Urinary bladder (tissue), 4 donors: Measurements from ENCODE around the gene CYLD. TPM values are rescaled to one million over a fixed set of nuclear protein-coding genes. Genes with fewer than 3 reads are reported as not detected.

Source experiments
- DNase-seq: peaks from one replicate; pipeline ENCODE4 v3.0.0-alpha.2; 2015; ENCODE audit errors: extremely low spot score
- H3K27ac ChIP-seq: one replicate; pipeline ENCODE4 v1.5.1; 2013; ENCODE audit warnings: low read depth, mild to moderate bottlenecking, moderate library complexity
- H3K36me3 ChIP-seq: one replicate; pipeline ENCODE4 v1.6.1; 2013; ENCODE audit warnings: mild to moderate bottlenecking, moderate library complexity; ENCODE audit not compliant: insufficient read depth
- H3K4me1 ChIP-seq: one replicate; pipeline ENCODE4 v1.6.1; 2013; ENCODE audit warnings: mild to moderate bottlenecking, moderate library complexity; ENCODE audit not compliant: insufficient read depth
- H3K4me3 ChIP-seq: one replicate; pipeline ENCODE4 v1.5.1; 2013; ENCODE audit warnings: low read depth, low read length
- WGBS: extraction: QIAGEN DNeasy Blood & Tissue Kit; methylation state at CpG from one replicate; pipeline ENCODE4 v1.1.7; 2013; 5-methylcytosine and 5-hydroxymethylcytosine counted together
- polyA plus RNA-seq: library from polyadenylated mRNA; stranded (reverse); fragments of 200-250 nt; gene quantifications from one replicate; pipeline ENCODE4 v1.2.3, GENCODE V29; 2013
- total RNA-seq: library from RNA; depleted of rRNA; stranded (reverse); fragments of >200 nt; gene quantifications from one replicate; pipeline ENCODE4 v1.2.3, GENCODE V29; 2014
- donor health status: healthy with polysubstance abuse.
- donor health status: healthy.

The CYLD gene
- total RNA-seq = 61.3 TPM
- polyA plus RNA-seq = 13.2 TPM

DNA sequence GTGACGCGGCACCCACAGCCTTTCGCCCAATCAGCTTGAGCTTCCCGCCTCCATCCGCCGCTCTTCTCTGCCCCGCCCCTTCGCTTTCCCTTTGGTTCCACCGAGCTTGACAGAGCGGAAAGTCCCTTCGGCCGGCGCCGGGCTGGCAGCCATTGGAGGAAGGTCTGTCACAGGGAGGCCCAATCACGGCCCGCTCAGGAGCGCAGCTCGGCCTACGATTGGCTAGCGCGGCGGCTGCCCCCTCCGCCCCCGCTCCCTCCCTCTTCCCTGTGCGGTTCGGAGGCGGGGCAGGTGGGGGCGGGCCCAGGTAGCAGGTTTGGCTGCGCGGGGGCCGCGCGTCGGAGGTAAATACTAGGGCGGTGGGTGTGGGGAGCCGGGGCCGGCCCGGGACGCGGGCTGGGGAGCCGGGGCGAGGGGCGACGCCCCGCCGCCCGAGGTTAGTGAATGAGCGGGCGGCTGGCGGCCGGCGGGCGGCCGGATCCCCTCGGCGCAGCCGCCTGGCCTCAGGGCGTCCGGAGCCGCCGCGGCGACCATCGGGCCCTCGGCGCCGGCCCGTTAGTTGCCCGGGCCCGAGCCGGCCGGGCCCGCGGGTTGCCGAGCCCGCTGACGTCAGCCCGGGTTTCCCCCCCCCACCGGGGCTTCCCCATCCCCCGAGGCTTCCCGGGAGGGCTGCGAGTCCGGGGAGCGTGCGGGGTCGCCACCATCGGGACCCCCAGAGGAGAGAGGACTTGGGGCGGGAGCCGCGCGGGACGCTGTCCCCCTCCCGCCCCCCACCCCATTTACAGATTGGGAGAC lies at the start of gene CYLD:
Gene CYLD, plus strand, starts transcription at position 306 of the 795 bp plus-strand sequence. CDS start 7,613 bp downstream, outside the sequence.
- H3K4me3 ChIP-seq = peak within 1 kb of the TSS; percentile 88
- no peaks in the 10 kb centered on the region for H3K4me1 ChIP-seq
- DNase-seq = peak; percentile 99
- H3K36me3 ChIP-seq = no peaks in the 10 kb centered on the region
- peak within 1 kb of the TSS; percentile 75 for H3K27ac ChIP-seq
- under 1% methylated on average over 93 of the region's 93 CpGs for WGBS

GRCh38 chr16:50692644-50692998 lies 49.3 kb upstream of the CYLD start:
- H3K27ac ChIP-seq = no peak overlapping the region
- H3K4me3 ChIP-seq = no peak overlapping the region
- 86% methylated on average over 4 of the region's 4 CpGs for WGBS
- H3K4me1 ChIP-seq = peaks cover 2% of the 10 kb centered on the region
- H3K36me3 ChIP-seq = no peaks in the 10 kb centered on the region
- DNase-seq = no peak

- peak within 1 kb of the TSS; percentile 45 for H3K4me3 ChIP-seq
- peaks cover 2% of the 10 kb centered on the region for H3K4me1 ChIP-seq
- WGBS = 15% methylated on average over 56 of the region's 56 CpGs
- DNase-seq = no peak
- H3K36me3 ChIP-seq = no peaks in the 10 kb centered on the region
- H3K27ac ChIP-seq = no peak within 1 kb of the TSS
Measured at GRCh38 chr16:50692999-50693781, 48.7 kb upstream of the CYLD start, which contains the start of gene NOD2. Gene NOD2 (plus strand): TSS chr16:50693606. CDS start chr16:50699496, 5,890 bp downstream.

DNA sequence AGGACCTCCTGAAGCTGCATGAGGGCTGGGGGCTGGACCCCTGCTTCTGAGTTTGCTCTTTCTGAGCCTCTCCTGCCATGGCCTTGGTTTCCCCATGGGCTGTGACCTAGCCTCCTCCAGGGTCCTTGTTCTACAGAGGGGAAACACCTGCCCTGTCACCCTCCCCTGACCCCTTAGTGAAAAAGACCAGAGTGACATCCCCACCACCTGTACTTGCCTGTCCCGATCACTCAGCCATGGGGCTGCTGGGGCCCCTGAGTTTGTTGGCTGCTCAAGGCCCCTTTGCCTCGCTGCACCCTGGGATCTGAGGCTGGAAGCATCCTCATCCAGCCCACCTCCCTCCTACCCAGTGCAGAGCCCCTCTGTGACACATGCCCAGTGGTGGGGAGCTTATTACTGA lies 47.7 kb upstream of the CYLD start:
- no peak overlapping the region for H3K4me3 ChIP-seq
- DNase-seq = no peak
- H3K27ac ChIP-seq = no peak overlapping the region
- H3K36me3 ChIP-seq = no peaks in the 10 kb centered on the region
- 97% methylated on average over 2 of the region's 2 CpGs for WGBS
- H3K4me1 ChIP-seq = peaks cover 2% of the 10 kb centered on the region

DNA sequence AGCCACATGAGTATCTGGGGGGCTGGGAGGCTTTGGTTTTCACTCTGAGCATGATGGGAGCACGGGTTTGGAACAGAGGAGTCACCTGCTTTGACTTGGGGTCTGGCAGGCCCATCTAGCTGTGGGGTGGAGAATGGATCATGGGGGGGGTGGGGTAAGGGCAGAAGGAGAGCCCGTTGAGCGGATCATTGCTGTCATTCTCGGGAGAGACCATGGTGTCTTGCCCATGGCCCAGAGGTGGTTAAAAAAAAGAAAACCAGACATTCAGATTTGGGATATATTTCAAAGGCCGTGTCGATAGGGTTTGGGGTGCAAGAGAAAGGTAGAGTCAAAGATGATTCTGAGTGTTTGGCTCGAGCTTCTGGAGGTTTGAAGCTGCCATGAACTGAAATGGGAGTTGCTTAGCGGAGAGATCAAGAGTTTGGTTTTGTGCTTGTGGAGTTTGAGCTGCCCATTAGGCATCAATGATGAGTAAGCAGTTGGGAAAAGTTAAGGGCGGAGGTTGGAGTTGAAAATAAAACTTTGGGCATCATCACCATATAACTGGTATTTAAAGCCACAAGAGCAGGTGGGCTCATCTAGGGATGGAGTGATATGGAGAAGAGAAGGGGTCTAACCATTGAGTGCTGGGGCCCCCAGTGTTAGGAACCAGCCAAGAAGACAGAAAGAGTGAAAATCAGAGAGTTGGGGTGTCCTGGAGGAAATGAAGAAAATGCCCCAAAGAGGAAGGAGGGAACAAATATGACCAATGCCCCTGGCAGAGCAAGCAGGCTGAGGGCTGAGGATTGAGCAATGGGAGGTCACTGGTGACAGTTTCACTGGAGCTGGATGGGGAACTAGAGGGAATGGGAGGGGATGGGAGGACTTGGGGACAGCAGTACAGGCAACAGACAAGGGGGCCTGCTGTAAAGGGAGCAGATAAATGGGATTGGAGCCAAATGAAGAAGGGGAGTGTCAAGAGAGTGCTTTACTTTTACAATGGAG lies 46.6 kb upstream of the CYLD start:
- DNase-seq = no peak
- WGBS = 95% methylated on average over 9 of the region's 9 CpGs
- H3K4me1 ChIP-seq = peaks cover 2% of the 10 kb centered on the region
- H3K36me3 ChIP-seq = no peaks in the 10 kb centered on the region
- no peak overlapping the region for H3K4me3 ChIP-seq
- H3K27ac ChIP-seq = no peak overlapping the region

- DNase-seq = no peak
- Histone ChIP-seq H3K27ac (no peak overlapping the region), H3K36me3 (no peaks in the 10 kb centered on the region), H3K4me3 (no peak overlapping the region), H3K4me1 (peaks cover 2% of the 10 kb centered on the region)
- WGBS = 69% methylated on average over 5 of the region's 5 CpGs
Measured at GRCh38 chr16:50696126-50696525, 45.8 kb upstream of the CYLD start.

DNA sequence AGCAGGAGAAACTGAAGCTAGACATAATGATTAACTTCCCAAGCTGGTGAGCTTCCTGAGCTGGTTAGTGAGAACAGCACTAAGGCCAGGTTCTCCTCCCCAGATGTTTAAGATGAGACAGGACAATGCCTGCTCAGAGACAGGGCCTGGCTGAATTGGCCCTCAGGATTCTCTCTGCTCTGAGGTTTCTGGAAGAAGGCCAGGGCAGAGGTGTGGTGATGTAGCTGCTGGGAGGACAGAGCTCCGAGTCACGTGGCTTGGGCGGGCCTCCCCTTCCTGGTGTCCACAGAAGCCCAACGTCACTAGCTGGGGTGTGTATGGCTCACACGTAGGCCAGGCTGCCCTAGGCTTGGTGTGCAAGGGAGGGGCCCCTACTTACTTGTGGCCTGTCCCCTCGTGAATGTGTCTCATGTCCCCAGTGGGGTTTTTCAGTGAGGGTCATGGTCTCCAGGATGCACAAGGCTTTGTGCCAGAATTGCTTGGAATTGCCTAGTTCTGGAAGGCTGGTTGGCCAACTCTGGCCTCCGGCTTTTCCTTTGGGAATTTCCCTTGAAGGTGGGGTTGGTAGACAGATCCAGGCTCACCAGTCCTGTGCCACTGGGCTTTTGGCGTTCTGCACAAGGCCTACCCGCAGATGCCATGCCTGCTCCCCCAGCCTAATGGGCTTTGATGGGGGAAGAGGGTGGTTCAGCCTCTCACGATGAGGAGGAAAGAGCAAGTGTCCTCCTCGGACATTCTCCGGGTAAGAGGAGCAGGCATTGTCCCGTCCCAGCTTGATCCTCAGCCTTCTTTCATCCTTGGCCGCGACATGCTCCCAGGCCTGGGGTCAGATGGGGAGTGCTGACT lies 45.1 kb upstream of the CYLD start:
- DNase-seq = no peak
- Histone ChIP-seq H3K4me1 (peaks cover 2% of the 10 kb centered on the region), H3K36me3 (no peaks in the 10 kb centered on the region), H3K27ac (no peak overlapping the region), H3K4me3 (no peak overlapping the region)
- WGBS = 71% methylated on average over 15 of the region's 15 CpGs

DNA sequence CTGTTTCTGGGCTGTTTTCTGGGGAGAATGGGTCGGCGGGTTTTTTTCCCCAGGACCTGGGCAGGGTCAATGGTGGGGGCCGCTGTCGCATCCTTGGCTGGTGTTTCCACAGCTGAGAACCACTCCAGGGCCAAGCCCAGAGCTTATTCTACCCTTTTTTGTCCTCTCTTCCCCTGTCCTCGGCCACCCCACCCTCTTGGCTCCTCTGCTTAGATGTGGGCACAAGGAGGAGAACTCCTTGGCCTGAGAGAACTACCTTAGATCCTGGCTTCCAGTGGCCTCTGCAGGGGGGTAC lies 44.5 kb upstream of the CYLD start:
- no peaks in the 10 kb centered on the region for H3K36me3 ChIP-seq

GRCh38 chr16:50697881-50698767 lies 43.8 kb upstream of the CYLD start:
- Histone ChIP-seq H3K36me3 (no peaks in the 10 kb centered on the region), H3K27ac (no peak overlapping the region), H3K4me3 (peak overlapping the region; percentile 28), H3K4me1 (peaks cover 2% of the 10 kb centered on the region)
- no peak for DNase-seq
- WGBS = 53% methylated on average over 19 of the region's 19 CpGs

More for the DNA sequence above, 44.5 kb upstream of the CYLD start:
- Histone ChIP-seq H3K27ac (no peak overlapping the region), H3K4me1 (peaks cover 2% of the 10 kb centered on the region), H3K4me3 (no peak overlapping the region)
- no peak for DNase-seq
- 90% methylated on average over 5 of the region's 5 CpGs for WGBS

GRCh38 chr16:50699326-50700159 lies 42.3 kb upstream of the CYLD start:
- Histone ChIP-seq H3K4me1 (peaks cover 2% of the 10 kb centered on the region), H3K4me3 (no peak overlapping the region), H3K27ac (no peak overlapping the region), H3K36me3 (no peaks in the 10 kb centered on the region)
- 89% methylated on average over 19 of the region's 19 CpGs for WGBS
- no peak for DNase-seq

- 93% methylated on average over 3 of the region's 3 CpGs for WGBS
- H3K4me3 ChIP-seq = no peak overlapping the region
- no peaks in the 10 kb centered on the region for H3K36me3 ChIP-seq
- no peak overlapping the region for H3K27ac ChIP-seq
- H3K4me1 ChIP-seq = no peaks in the 10 kb centered on the region
- DNase-seq = no peak
Measured at GRCh38 chr16:50702725-50703124, 39.2 kb upstream of the CYLD start.
